ENCODE results near the gene KIF26A.
A peak's percentile ranks its signal among the peaks of the same experiment; 100 is the strongest.

The KIF26A gene

GRCh38 chr14:104133496-104133895 is 4.9 kb upstream of the KIF26A start:
- DNase-seq: no peak

GRCh38 chr14:104134061-104134965 is 4.1 kb upstream of the KIF26A start:
- no peak for DNase-seq

GRCh38 chr14:104135121-104135903 is 3.1 kb upstream of the KIF26A start:
- DNase-seq: peak; percentile 23 to 27

GRCh38 chr14:104135904-104136471 is 2.4 kb upstream of the KIF26A start:
- DNase-seq: peak in 1 of 2 experiments; percentile 26

GRCh38 chr14:104136472-104137296 is 1.7 kb upstream of the KIF26A start:
- peak; percentile 9 to 17 for DNase-seq

- peak; percentile 73 to 77 for DNase-seq
Observed at GRCh38 chr14:104137297-104138097, 890 bp upstream of the KIF26A start.

GRCh38 chr14:104138718-104139459 is 502 bp downstream of the KIF26A start:
- DNase-seq: no peak

- no peak for DNase-seq
Observed at GRCh38 chr14:104139460-104140212, 1.2 kb downstream of the KIF26A start.

- no peak for DNase-seq
Observed at GRCh38 chr14:104140213-104140462, 1.8 kb downstream of the KIF26A start.

- DNase-seq: no peak
Observed at GRCh38 chr14:104140463-104141331, 2.3 kb downstream of the KIF26A start.

- no peak for DNase-seq
Observed at GRCh38 chr14:104141621-104142091, 3.3 kb downstream of the KIF26A start.

GRCh38 chr14:104142136-104142945 is 4.0 kb downstream of the KIF26A start:
- no peak for DNase-seq

- no peak for DNase-seq
Observed at GRCh38 chr14:104142946-104143470, 4.6 kb downstream of the KIF26A start.

GRCh38 chr14:104143521-104144452 is 5.4 kb downstream of the KIF26A start:
- DNase-seq: no peak

- no peak for DNase-seq
Observed at GRCh38 chr14:104144453-104144790, 6.0 kb downstream of the KIF26A start.

- DNase-seq: no peak
Observed at GRCh38 chr14:104144911-104145825, 6.8 kb downstream of the KIF26A start.

All from activated CD4-positive, alpha-beta T cell treated with anti-CD3 and anti-CD28 coated beads, Interleukin-2, amount 50 U/mL, for 48 hours (primary cell).